Measurements from ENCODE around the gene FUNDC1.

DNA sequence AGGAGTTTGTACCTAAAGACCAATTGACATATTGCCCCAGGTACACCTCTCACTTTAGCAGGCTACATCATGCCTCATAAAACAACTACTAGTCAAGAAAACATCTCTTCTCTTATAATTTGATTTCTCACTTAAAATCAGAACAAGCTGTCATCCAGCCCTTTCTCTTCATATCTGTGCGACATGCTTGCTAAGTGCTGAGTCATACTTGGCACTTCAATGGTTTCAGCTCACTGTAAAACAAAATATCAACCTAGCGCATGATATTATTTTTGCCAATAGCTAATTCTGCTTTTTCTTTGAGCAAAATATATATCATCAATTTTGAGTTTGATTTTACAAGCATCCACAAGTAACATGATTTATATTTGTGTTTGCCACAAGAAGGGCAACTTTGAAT lies 27.9 kb upstream of the FUNDC1 start:
- TF ChIP-seq POLR2A (IDR thresholded peaks at IDR 0.05) = no peak
- TF ChIP-seq, protein P1, sequence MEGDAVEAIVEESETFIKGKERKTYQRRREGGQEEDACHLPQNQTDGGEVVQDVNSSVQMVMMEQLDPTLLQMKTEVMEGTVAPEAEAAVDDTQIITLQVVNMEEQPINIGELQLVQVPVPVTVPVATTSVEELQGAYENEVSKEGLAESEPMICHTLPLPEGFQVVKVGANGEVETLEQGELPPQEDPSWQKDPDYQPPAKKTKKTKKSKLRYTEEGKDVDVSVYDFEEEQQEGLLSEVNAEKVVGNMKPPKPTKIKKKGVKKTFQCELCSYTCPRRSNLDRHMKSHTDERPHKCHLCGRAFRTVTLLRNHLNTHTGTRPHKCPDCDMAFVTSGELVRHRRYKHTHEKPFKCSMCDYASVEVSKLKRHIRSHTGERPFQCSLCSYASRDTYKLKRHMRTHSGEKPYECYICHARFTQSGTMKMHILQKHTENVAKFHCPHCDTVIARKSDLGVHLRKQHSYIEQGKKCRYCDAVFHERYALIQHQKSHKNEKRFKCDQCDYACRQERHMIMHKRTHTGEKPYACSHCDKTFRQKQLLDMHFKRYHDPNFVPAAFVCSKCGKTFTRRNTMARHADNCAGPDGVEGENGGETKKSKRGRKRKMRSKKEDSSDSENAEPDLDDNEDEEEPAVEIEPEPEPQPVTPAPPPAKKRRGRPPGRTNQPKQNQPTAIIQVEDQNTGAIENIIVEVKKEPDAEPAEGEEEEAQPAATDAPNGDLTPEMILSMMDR (IDR thresholded peaks at IDR 0.05) = no peak
